HCT116 (cell line): ENCODE data around the gene ATP13A2. TPM values are rescaled to one million over a fixed set of nuclear protein-coding genes. Genes with fewer than 3 reads are reported as not detected.

Experiments
- ATAC-seq: fragments of 200-7000 bp; cut with Tn5 transposase; 2 replicates; pipeline ENCODE4 v1.9.1; 2020; ENCODE audit warnings: mild to moderate bottlenecking, moderate library complexity
- BruUV-seq: library from RNA; stranded (reverse); fragments of 400-500 nt; replicated peaks from 2 replicates; lab custom pipeline; 2021; lab: Mats Ljungman, UMichigan
- CTCF ChIA-PET: fragments of 300-600 bp; sonication (Branson Sonifier 250); formaldehyde crosslinking; loops from one replicate; lab custom pipeline; 2021; ENCODE audit warnings: antibody characterized with exemption; lab: Charles Lee
- POLR2A ChIA-PET: fragments of 300-600, 350-600 bp; sonication (Branson Sonifier 250); formaldehyde crosslinking; loops from one replicate; lab custom pipeline; 2021; ENCODE audit warnings: antibody characterized with exemption; lab: Charles Lee
- RAD21 ChIA-PET, 2 experiments: fragments of 300-600 bp; sonication (Branson Sonifier 250); formaldehyde crosslinking; loops; one replicate each; lab custom pipeline; 2023; ENCODE audit warnings: low total read pairs in 2 of 2; ENCODE audit not compliant: uncharacterized antibody in 2 of 2, unreplicated experiment in 2 of 2, low non-redundant PET in 1 of 2; lab: Charles Lee
- DNase-seq: peaks from one replicate; pipeline ENCODE4 v3.0.0-alpha.2; 2010; ENCODE audit warnings: low read depth, low spot score
- H2AFZ ChIP-seq: fragments of 200-600 bp; shearing (Covaris generic), sonication (generic); 2 replicates; pipeline ENCODE4 v1.6.1; 2017; ENCODE audit warnings: low read depth, mixed run types, mixed read lengths, antibody characterized with exemption, low read length; ENCODE audit not compliant: poor library complexity, severe bottlenecking
- H3K27ac ChIP-seq: 2 replicates; pipeline ENCODE4 v1.5.1; 2012; ENCODE audit warnings: low read depth, low read length
- H3K27me3 ChIP-seq: fragments of 200-600 bp; sonication (generic); 2 replicates; pipeline ENCODE4 v1.6.1; 2016; ENCODE audit warnings: mixed run types, low read length, mixed read lengths; ENCODE audit not compliant: insufficient read depth
- H3K36me3 ChIP-seq, 2 experiments: fragments of 200-500 bp in 1 of 2; fragments of 200-600 bp in 1 of 2; sonication (Bioruptor generic) in 1 of 2; sonication (generic) in 1 of 2; 2 replicates each; pipeline versions ENCODE4 v1.5.1 to v1.6.1; 2014 to 2016; ENCODE audit warnings: low read length in 2 of 2, inconsistent platforms in 1 of 2, mixed read lengths in 1 of 2, mixed run types in 1 of 2; ENCODE audit not compliant: insufficient read depth in 2 of 2, control insufficient read depth in 1 of 2
- H3K4me1 ChIP-seq, 2 experiments: fragments of 200-600 bp in 1 of 2; sonication (generic) in 1 of 2; 2 replicates each; pipeline versions ENCODE4 v1.5.1 to v1.6.1; 2012 to 2017; ENCODE audit warnings: low read length in 2 of 2, inconsistent platforms in 1 of 2, mild to moderate bottlenecking in 1 of 2, mixed read lengths in 1 of 2, mixed run types in 1 of 2, moderate library complexity in 1 of 2; ENCODE audit not compliant: insufficient read depth in 2 of 2, control insufficient read depth in 1 of 2
- H3K4me2 ChIP-seq: fragments of 200-600 bp; sonication (generic); 2 replicates; pipeline ENCODE4 v1.6.1; 2017; ENCODE audit warnings: mixed run types, low read length, mixed read lengths
- H3K4me3 ChIP-seq, 2 experiments: fragments of 200-600 bp in 1 of 2; sonication (generic) in 1 of 2; replicated peaks in 1 of 2; 2 replicates each; pipeline ENCODE4 v1.5.1; 2011 to 2016; ENCODE audit warnings: low read length in 2 of 2, control low read depth in 1 of 2, low read depth in 1 of 2, mild to moderate bottlenecking in 1 of 2, mixed read lengths in 1 of 2, mixed run types in 1 of 2
- H3K79me2 ChIP-seq: fragments of 200-600 bp; sonication (generic); 2 replicates; pipeline ENCODE4 v1.6.1; 2017; ENCODE audit warnings: mild to moderate bottlenecking, mixed run types, low read length, moderate library complexity, mixed read lengths; ENCODE audit not compliant: insufficient read depth
- H3K9ac ChIP-seq: fragments of 200-600 bp; sonication (generic); 2 replicates; pipeline ENCODE4 v1.6.1; 2016; ENCODE audit warnings: low read length, mixed read lengths
- H3K9me2 ChIP-seq: fragments of 200-600 bp; sonication (generic), shearing (Covaris generic); 2 replicates; pipeline ENCODE4 v1.6.1; 2017; ENCODE audit warnings: mixed run types, mild to moderate bottlenecking, moderate library complexity; ENCODE audit not compliant: insufficient read depth
- H3K9me3 ChIP-seq, 2 experiments: fragments of 200-500 bp in 1 of 2; fragments of 200-600 bp in 1 of 2; sonication (Bioruptor generic) in 1 of 2; sonication (generic) in 1 of 2; 2 replicates each; pipeline ENCODE4 v1.6.1; 2014 to 2017; ENCODE audit warnings: low read length in 2 of 2, mixed read lengths in 2 of 2, inconsistent platforms in 1 of 2, low read depth in 1 of 2, mild to moderate bottlenecking in 1 of 2, mixed run types in 1 of 2, moderate library complexity in 1 of 2; ENCODE audit not compliant: control insufficient read depth in 1 of 2, insufficient read depth in 1 of 2
- H4K20me1 ChIP-seq: fragments of 200-600 bp; sonication (generic), shearing (Covaris generic); 2 replicates; pipeline ENCODE4 v1.6.1; 2017; ENCODE audit warnings: mixed run types, mild to moderate bottlenecking, moderate library complexity; ENCODE audit not compliant: insufficient read depth
- EZH2 ChIP-seq: fragments of 200-600 bp; sonication (generic); IDR thresholded peaks from 2 replicates; pipeline ENCODE4 v1.6.1; 2017; ENCODE audit warnings: antibody characterized with exemption, mixed run types
- JUND ChIP-seq: IDR thresholded peaks from 2 replicates; pipeline ENCODE4 v1.6.1; 2012
- REST ChIP-seq: IDR thresholded peaks from 2 replicates; pipeline ENCODE4 v1.6.1; 2012; ENCODE audit warnings: low read depth
- SP1 ChIP-seq: IDR thresholded peaks from 2 replicates; pipeline ENCODE4 v1.6.1; 2012; ENCODE audit warnings: low read depth
- SRF ChIP-seq: IDR thresholded peaks from 2 replicates; pipeline ENCODE4 v1.6.1; 2012; ENCODE audit warnings: low read depth
- TCF7L2 ChIP-seq: IDR thresholded peaks from 2 replicates; pipeline ENCODE4 v1.7.0; 2011; ENCODE audit warnings: borderline replicate concordance, inconsistent platforms; ENCODE audit not compliant: insufficient read depth, insufficient read length; ENCODE audit errors: extremely low read depth
- ZFX ChIP-seq: fragments of 450-650 bp; IDR thresholded peaks from 2 replicates; pipeline ENCODE4 v1.6.1; 2017
- ZNF274 ChIP-seq: fragments of 200-500 bp; sonication (Bioruptor generic); IDR thresholded peaks from 2 replicates; pipeline ENCODE4 v1.6.1; 2014; ENCODE audit warnings: mild to moderate bottlenecking, low read depth, low read length, inconsistent platforms
- intact Hi-C: fragments of 100-400 bp; cut with micrococcal nuclease; formaldehyde crosslinking; loops from 2 replicates; pipeline ENCODE4 v1.10.0; 2022
- total RNA-seq: library from RNA; stranded (reverse); gene quantifications from one replicate; pipeline ENCODE4 v1.2.1, GENCODE V29; 2021; ENCODE audit not compliant: unreplicated experiment
- TF ChIP-seq, protein P1 (sequence below), 3 experiments: fragments of 200-600 bp in 1 of 3; sonication (generic) in 1 of 3; IDR thresholded peaks in 2 of 3; conservative IDR thresholded peaks in 1 of 3; 2 replicates each; pipeline ENCODE4 v1.5.1; 2012 to 2017; ENCODE audit warnings: low read depth in 2 of 3, low read length in 2 of 3, antibody characterized with exemption in 1 of 3, borderline replicate concordance in 1 of 3, control low read depth in 1 of 3, mild to moderate bottlenecking in 1 of 3, mixed read lengths in 1 of 3, mixed run types in 1 of 3, moderate library complexity in 1 of 3; ENCODE audit not compliant: insufficient read depth in 1 of 3
- TF ChIP-seq, protein P2 (sequence below): IDR thresholded peaks from 2 replicates; pipeline ENCODE4 v1.6.1; 2012

ATP13A2 gene
- total RNA-seq, 1 experiment from 2014 or later = 60.5 TPM

DNA sequence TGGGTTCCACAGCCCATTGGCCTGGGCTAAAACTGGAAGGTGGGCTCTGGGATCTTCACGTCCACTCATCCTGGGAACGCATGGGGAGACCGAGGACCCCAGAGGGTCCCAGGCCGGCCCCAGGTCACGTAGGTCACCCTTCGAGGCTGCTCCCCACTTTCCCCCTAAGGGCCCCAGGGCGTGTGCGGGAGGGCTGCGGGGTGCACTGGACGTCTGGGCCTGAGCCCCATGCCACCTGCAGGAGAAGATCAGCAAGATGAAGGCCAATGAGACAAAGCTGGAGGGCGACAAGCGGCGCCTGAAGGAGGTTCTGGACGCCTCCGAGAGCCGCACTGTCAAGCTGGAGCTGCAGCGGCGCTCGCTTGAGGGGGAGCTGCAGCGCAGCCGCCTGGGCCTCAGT, 43.8 kb downstream of the ATP13A2 start:
- intact Hi-C loops = no loop called here
- Histone ChIP-seq H3K9me3 (no peaks in the 10 kb centered on the region), H3K27me3 (no peaks in the 10 kb centered on the region), H4K20me1 (no peaks in the 10 kb centered on the region), H3K9ac (no peak overlapping the region), H3K79me2 (no peaks in the 10 kb centered on the region), H3K9me2 (no peaks in the 10 kb centered on the region), H3K4me2 (no peak overlapping the region), H3K36me3 (no peaks in the 10 kb centered on the region; a peak in 1 of 4 replicates), H3K27ac (no peak overlapping the region), H2AFZ (no peak overlapping the region), H3K4me3 (no peak overlapping the region), H3K4me1 (peaks cover 11 to 18% of the 10 kb centered on the region in 2 experiments)
- DNase-seq (no peak), ATAC-seq (no peak)
- no TSS peak for BruUV-seq
- TF ChIP-seq EZH2 (no peak), ZFX (no peak), SRF (no peak)
- TF ChIP-seq, protein P1, sequence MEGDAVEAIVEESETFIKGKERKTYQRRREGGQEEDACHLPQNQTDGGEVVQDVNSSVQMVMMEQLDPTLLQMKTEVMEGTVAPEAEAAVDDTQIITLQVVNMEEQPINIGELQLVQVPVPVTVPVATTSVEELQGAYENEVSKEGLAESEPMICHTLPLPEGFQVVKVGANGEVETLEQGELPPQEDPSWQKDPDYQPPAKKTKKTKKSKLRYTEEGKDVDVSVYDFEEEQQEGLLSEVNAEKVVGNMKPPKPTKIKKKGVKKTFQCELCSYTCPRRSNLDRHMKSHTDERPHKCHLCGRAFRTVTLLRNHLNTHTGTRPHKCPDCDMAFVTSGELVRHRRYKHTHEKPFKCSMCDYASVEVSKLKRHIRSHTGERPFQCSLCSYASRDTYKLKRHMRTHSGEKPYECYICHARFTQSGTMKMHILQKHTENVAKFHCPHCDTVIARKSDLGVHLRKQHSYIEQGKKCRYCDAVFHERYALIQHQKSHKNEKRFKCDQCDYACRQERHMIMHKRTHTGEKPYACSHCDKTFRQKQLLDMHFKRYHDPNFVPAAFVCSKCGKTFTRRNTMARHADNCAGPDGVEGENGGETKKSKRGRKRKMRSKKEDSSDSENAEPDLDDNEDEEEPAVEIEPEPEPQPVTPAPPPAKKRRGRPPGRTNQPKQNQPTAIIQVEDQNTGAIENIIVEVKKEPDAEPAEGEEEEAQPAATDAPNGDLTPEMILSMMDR (IDR thresholded peaks at IDR 0.05 in 2 of 3, conservative IDR thresholded peaks at IDR 0.05 in 1 of 3; ENCODE audit: borderline replicate concordance in 1 of 3, insufficient read depth in 1 of 3, low read depth in 2 of 3, low read length in 2 of 3) = no peak
- ChIA-PET RAD21 (no interaction called here), POLR2A (no interaction called here), CTCF (no interaction called here)

- H3K27me3 ChIP-seq = no peaks in the 10 kb centered on the region
- no peak overlapping the region for H2AFZ ChIP-seq
- H3K9ac ChIP-seq = no peak overlapping the region
- no peak overlapping the region for H3K27ac ChIP-seq
- H3K79me2 ChIP-seq = no peaks in the 10 kb centered on the region
- RAD21 ChIA-PET = no interaction called here
- BruUV-seq = no TSS peak
- intact Hi-C loops = no loop called here
- H3K4me2 ChIP-seq = no peak overlapping the region
- H3K9me2 ChIP-seq = no peaks in the 10 kb centered on the region
- no peaks in the 10 kb centered on the region for H4K20me1 ChIP-seq
- no peaks in the 10 kb centered on the region for H3K9me3 ChIP-seq
- ATAC-seq (no peak), DNase-seq (no peak)
- CTCF ChIA-PET = interaction anchor here (1.1 kb wide), 1 partner anchor 18 kb away, joined by 3 read pairs; no protein-coding TSS in a partner anchor
- H3K4me3 ChIP-seq = no peak overlapping the region
- peaks cover 6 to 13% of the 10 kb centered on the region in 2 experiments for H3K4me1 ChIP-seq
- no peaks in the 10 kb centered on the region; a peak in 1 of 4 replicates for H3K36me3 ChIP-seq
- POLR2A ChIA-PET = interaction anchor here (1.0 kb wide), 1 partner anchor 13 kb away, joined by 3 read pairs; the partner anchor contains the start of gene MFAP2
- no peak for TF ChIP-seq TCF7L2
- TF ChIP-seq JUND = no peak
- no peak for TF ChIP-seq REST
- no peak for TF ChIP-seq ZNF274
- no peak for TF ChIP-seq SP1
- TF ChIP-seq, protein P1 (IDR thresholded peaks at IDR 0.05 in 2 of 3, conservative IDR thresholded peaks at IDR 0.05 in 1 of 3; ENCODE audit: borderline replicate concordance in 1 of 3, insufficient read depth in 1 of 3, low read depth in 2 of 3, low read length in 2 of 3) = no peak
- TF ChIP-seq, protein P2, sequence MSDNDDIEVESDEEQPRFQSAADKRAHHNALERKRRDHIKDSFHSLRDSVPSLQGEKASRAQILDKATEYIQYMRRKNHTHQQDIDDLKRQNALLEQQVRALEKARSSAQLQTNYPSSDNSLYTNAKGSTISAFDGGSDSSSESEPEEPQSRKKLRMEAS = no peak
- TF ChIP-seq SRF = no peak
These were observed 44.6 kb downstream of the ATP13A2 start for GRCh38 chr1:16967095-16967575.
